H9 (cell line): ENCODE results near the gene RNF17. TPM values are rescaled to one million over a fixed set of nuclear protein-coding genes. Genes with fewer than 3 reads are reported as not detected.

ENCODE experiments used
- DNase-seq: peaks from one replicate; pipeline ENCODE4 v3.0.0-alpha.2; 2017
- H2AFZ ChIP-seq: one replicate; pipeline ENCODE4 v1.6.1; 2013; ENCODE audit warnings: mild to moderate bottlenecking, low read length, control low read depth, moderate library complexity
- H2AK5ac ChIP-seq: 2 replicates; pipeline ENCODE4 v1.6.1; 2013; ENCODE audit warnings: low read length, control low read depth, mixed read lengths; ENCODE audit not compliant: insufficient read length
- H2BK120ac ChIP-seq: one replicate; pipeline ENCODE4 v1.6.1; 2013; ENCODE audit warnings: low read depth, mild to moderate bottlenecking, low read length, control low read depth, inconsistent platforms; ENCODE audit not compliant: poor library complexity, severe bottlenecking
- H2BK12ac ChIP-seq: 2 replicates; pipeline ENCODE4 v1.6.1; 2013; ENCODE audit warnings: low read length, control low read depth, mixed read lengths, low read depth; ENCODE audit not compliant: insufficient read length
- H2BK15ac ChIP-seq: 2 replicates; pipeline ENCODE4 v1.6.1; 2013; ENCODE audit warnings: low read depth, low read length, control low read depth
- H2BK20ac ChIP-seq: one replicate; pipeline ENCODE4 v1.6.1; 2013; ENCODE audit warnings: low read depth, mild to moderate bottlenecking, low read length, control low read depth, inconsistent platforms; ENCODE audit not compliant: poor library complexity, severe bottlenecking
- H2BK5ac ChIP-seq: 2 replicates; pipeline ENCODE4 v1.6.1; 2013; ENCODE audit warnings: low read length, control low read depth, mixed read lengths; ENCODE audit not compliant: insufficient read length
- H3K14ac ChIP-seq: 2 replicates; pipeline ENCODE4 v1.6.1; 2013; ENCODE audit warnings: low read length, control low read depth; ENCODE audit not compliant: insufficient read depth
- H3K18ac ChIP-seq: 2 replicates; pipeline ENCODE4 v1.6.1; 2013; ENCODE audit warnings: low read depth, mild to moderate bottlenecking, mixed read lengths, low read length, control low read depth; ENCODE audit not compliant: insufficient read length
- H3K23ac ChIP-seq: 2 replicates; pipeline ENCODE4 v1.6.1; 2013; ENCODE audit warnings: low read length, control low read depth, mixed read lengths, low read depth; ENCODE audit not compliant: insufficient read length
- H3K23me2 ChIP-seq: 2 replicates; pipeline ENCODE4 v1.6.1; 2013; ENCODE audit warnings: low read depth, mild to moderate bottlenecking, mixed read lengths, low read length, control low read depth; ENCODE audit not compliant: insufficient read length, poor library complexity, severe bottlenecking
- H3K27ac ChIP-seq: 2 replicates; pipeline ENCODE4 v1.5.1; 2013; ENCODE audit warnings: low read length, control low read depth, mixed read lengths, low read depth; ENCODE audit not compliant: insufficient read length
- H3K27me3 ChIP-seq: 2 replicates; pipeline ENCODE4 v1.6.1; 2013; ENCODE audit warnings: low read length, control low read depth, inconsistent platforms; ENCODE audit not compliant: insufficient read depth
- H3K4ac ChIP-seq: 2 replicates; pipeline ENCODE4 v1.6.1; 2013; ENCODE audit warnings: low read depth, mild to moderate bottlenecking, control low read depth, inconsistent platforms, low read length, moderate library complexity
- H3K4me1 ChIP-seq: 2 replicates; pipeline ENCODE4 v1.6.1; 2013; ENCODE audit warnings: low read length, control low read depth, inconsistent platforms; ENCODE audit not compliant: insufficient read depth
- H3K4me2 ChIP-seq: 2 replicates; pipeline ENCODE4 v1.6.1; 2013; ENCODE audit warnings: low read length, control low read depth, mixed read lengths; ENCODE audit not compliant: insufficient read length, insufficient read depth
- H3K56ac ChIP-seq: 2 replicates; pipeline ENCODE4 v1.6.1; 2013; ENCODE audit warnings: low read depth, mild to moderate bottlenecking, mixed read lengths, low read length, control low read depth; ENCODE audit not compliant: insufficient read length
- H3K79me1 ChIP-seq: 2 replicates; pipeline ENCODE4 v1.6.1; 2013; ENCODE audit warnings: low read depth, mild to moderate bottlenecking, moderate library complexity, low read length, control low read depth, inconsistent platforms; ENCODE audit not compliant: insufficient read depth, poor library complexity, severe bottlenecking
- H3K79me2 ChIP-seq: 2 replicates; pipeline ENCODE4 v1.6.1; 2013; ENCODE audit warnings: low read length, control low read depth, inconsistent platforms; ENCODE audit not compliant: insufficient read depth
- H3K9ac ChIP-seq: 2 replicates; pipeline ENCODE4 v1.6.1; 2013; ENCODE audit warnings: low read length, control low read depth, mixed read lengths; ENCODE audit not compliant: insufficient read length; ENCODE audit errors: extremely low read depth
- H3K9me3 ChIP-seq: one replicate; pipeline ENCODE4 v1.6.1; 2013; ENCODE audit warnings: low read depth, low read length, inconsistent platforms; ENCODE audit not compliant: control insufficient read depth
- H3T11ph ChIP-seq: one replicate; pipeline ENCODE4 v1.6.1; 2013; ENCODE audit warnings: mild to moderate bottlenecking, low read length, control low read depth, inconsistent platforms
- H4K20me1 ChIP-seq: one replicate; pipeline ENCODE4 v1.6.1; 2013; ENCODE audit not compliant: control insufficient read depth, insufficient read length, insufficient read depth
- H4K5ac ChIP-seq: 2 replicates; pipeline ENCODE4 v1.6.1; 2013; ENCODE audit warnings: low read depth, mild to moderate bottlenecking, mixed read lengths, low read length, control low read depth; ENCODE audit not compliant: insufficient read length
- H4K8ac ChIP-seq: replicated peaks from 2 replicates; pipeline ENCODE4 v1.6.1; 2013; ENCODE audit warnings: low read length, control low read depth, mixed read lengths, low read depth; ENCODE audit not compliant: insufficient read length
- H4K91ac ChIP-seq: 2 replicates; pipeline ENCODE4 v1.6.1; 2013; ENCODE audit warnings: low read depth, mild to moderate bottlenecking, moderate library complexity, mixed read lengths, low read length, control low read depth; ENCODE audit not compliant: insufficient read length
- H3K27ac Mint-ChIP-seq, 3 experiments: 2 replicates in 2 of 3; 3 replicates in 1 of 3; pipeline ENCODE4 v1.8.0; 2020 to 2021; ENCODE audit warnings: mixed read lengths in 3 of 3, mild to moderate bottlenecking in 1 of 3, moderate library complexity in 1 of 3
- H3K27me3 Mint-ChIP-seq: 2 replicates; pipeline ENCODE4 v1.8.0; 2021; ENCODE audit warnings: low read depth, mild to moderate bottlenecking, moderate library complexity, mixed read lengths
- H3K36me3 Mint-ChIP-seq, 3 experiments: 2 replicates in 2 of 3; 3 replicates in 1 of 3; pipeline ENCODE4 v1.8.0; 2020 to 2021; ENCODE audit warnings: low read depth in 3 of 3, mixed read lengths in 3 of 3; ENCODE audit not compliant: insufficient read depth in 1 of 3
- H3K4me1 Mint-ChIP-seq, 2 experiments: 2 replicates each; pipeline ENCODE4 v1.8.0; 2020; ENCODE audit warnings: mixed read lengths in 2 of 2
- H3K4me3 Mint-ChIP-seq, 2 experiments: 2 replicates in 1 of 2; 3 replicates in 1 of 2; pipeline ENCODE4 v1.8.0; 2020 to 2021; ENCODE audit warnings: mild to moderate bottlenecking in 2 of 2, mixed read lengths in 2 of 2, moderate library complexity in 1 of 2
- H3K9me3 Mint-ChIP-seq, 2 experiments: 2 replicates in 1 of 2; 3 replicates in 1 of 2; pipeline ENCODE4 v1.8.0; 2020; ENCODE audit warnings: mild to moderate bottlenecking in 2 of 2, mixed read lengths in 2 of 2, moderate library complexity in 1 of 2
- WGBS: extraction: QIAGEN DNeasy Blood & Tissue Kit; methylation state at CpG from one replicate; pipeline ENCODE4 v1.1.7; 2013; ENCODE audit warnings: missing lambda C conversion rate, low lambda C conversion rate, mixed read lengths; ENCODE audit not compliant: insufficient read length; ENCODE audit errors: extremely low coverage; 5-methylcytosine and 5-hydroxymethylcytosine counted together
- total RNA-seq: library from RNA; stranded (reverse); gene quantifications from 2 replicates; pipeline ENCODE4 v1.2.1, GENCODE V29; 2021
- TF ChIP-seq, protein P1 (sequence below): fragments of 200-600 bp; sonication (generic); conservative IDR thresholded peaks from 3 replicates; pipeline ENCODE4 v1.8.0; 2021; ENCODE audit warnings: antibody characterized with exemption, mild to moderate bottlenecking

RNF17 gene
- total RNA-seq, 1 experiment from 2014 or later: not detected

DNA sequence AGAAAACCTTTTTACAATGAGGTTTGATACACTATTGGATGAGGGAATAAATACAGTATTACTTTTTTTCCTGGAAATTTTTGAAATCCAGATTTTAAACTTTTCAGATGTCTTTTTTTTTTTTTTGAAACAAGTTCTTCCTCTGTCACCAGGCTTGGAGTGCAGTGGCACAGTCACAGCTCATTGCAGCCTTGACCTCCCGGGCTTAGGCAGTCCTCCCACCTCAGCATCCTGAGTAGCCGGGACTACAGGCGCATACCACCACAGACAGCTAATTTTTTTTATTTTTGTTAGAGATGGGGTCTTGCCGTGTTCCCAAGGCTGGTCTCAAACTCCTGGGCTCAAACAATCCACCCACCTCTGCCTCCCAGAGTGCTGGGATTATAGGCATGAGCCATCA, 96.8 kb downstream of the RNF17 start:
- Mint-ChIP-seq H3K4me3 (no peak overlapping the region), H3K27me3 (no peaks in the 10 kb centered on the region), H3K36me3 (no peaks in the 10 kb centered on the region), H3K27ac (no peak overlapping the region), H3K4me1 (peaks cover 0 to 3% of the 10 kb centered on the region in 2 experiments; a peak in 2 of 4 replicates), H3K9me3 (no peaks in the 10 kb centered on the region)
- Histone ChIP-seq H3T11ph (no peak overlapping the region), H3K56ac (no peak overlapping the region), H4K91ac (no peak overlapping the region), H3K27ac (no peak overlapping the region), H3K9me3 (no peaks in the 10 kb centered on the region), H3K79me2 (no peaks in the 10 kb centered on the region), H3K4me1 (no peaks in the 10 kb centered on the region), H3K18ac (no peak overlapping the region), H2BK15ac (no peak overlapping the region), H2BK12ac (no peak overlapping the region), H2AK5ac (no peak overlapping the region), H2BK20ac (no peak overlapping the region), H3K27me3 (no peaks in the 10 kb centered on the region), H3K4ac (no peak overlapping the region), H3K79me1 (no peaks in the 10 kb centered on the region), H4K8ac (no peak overlapping the region), H2AFZ (no peak overlapping the region), H4K20me1 (no peaks in the 10 kb centered on the region), H3K4me2 (no peak overlapping the region), H4K5ac (no peak overlapping the region), H3K23me2 (no peaks in the 10 kb centered on the region), H3K9ac (no peak overlapping the region), H3K23ac (no peak overlapping the region), H2BK120ac (no peak overlapping the region), H3K14ac (no peak overlapping the region), H2BK5ac (no peak overlapping the region)
- no CpG with 5 or more reads among the region's 4 CpGs for WGBS
- DNase-seq: no peak
- TF ChIP-seq, protein P1, sequence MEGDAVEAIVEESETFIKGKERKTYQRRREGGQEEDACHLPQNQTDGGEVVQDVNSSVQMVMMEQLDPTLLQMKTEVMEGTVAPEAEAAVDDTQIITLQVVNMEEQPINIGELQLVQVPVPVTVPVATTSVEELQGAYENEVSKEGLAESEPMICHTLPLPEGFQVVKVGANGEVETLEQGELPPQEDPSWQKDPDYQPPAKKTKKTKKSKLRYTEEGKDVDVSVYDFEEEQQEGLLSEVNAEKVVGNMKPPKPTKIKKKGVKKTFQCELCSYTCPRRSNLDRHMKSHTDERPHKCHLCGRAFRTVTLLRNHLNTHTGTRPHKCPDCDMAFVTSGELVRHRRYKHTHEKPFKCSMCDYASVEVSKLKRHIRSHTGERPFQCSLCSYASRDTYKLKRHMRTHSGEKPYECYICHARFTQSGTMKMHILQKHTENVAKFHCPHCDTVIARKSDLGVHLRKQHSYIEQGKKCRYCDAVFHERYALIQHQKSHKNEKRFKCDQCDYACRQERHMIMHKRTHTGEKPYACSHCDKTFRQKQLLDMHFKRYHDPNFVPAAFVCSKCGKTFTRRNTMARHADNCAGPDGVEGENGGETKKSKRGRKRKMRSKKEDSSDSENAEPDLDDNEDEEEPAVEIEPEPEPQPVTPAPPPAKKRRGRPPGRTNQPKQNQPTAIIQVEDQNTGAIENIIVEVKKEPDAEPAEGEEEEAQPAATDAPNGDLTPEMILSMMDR: no peak
